ENCODE results near the gene FAM110D. TPM values are rescaled to one million over a fixed set of nuclear protein-coding genes. Genes with fewer than 3 reads are reported as not detected.

FAM110D gene
- total and polyA plus RNA-seq, 2 of the 8 experiments (the other 6 are each of a cell fraction or from before 2014, with no cell fraction given) = 0.21 to 0.48 TPM

DNA sequence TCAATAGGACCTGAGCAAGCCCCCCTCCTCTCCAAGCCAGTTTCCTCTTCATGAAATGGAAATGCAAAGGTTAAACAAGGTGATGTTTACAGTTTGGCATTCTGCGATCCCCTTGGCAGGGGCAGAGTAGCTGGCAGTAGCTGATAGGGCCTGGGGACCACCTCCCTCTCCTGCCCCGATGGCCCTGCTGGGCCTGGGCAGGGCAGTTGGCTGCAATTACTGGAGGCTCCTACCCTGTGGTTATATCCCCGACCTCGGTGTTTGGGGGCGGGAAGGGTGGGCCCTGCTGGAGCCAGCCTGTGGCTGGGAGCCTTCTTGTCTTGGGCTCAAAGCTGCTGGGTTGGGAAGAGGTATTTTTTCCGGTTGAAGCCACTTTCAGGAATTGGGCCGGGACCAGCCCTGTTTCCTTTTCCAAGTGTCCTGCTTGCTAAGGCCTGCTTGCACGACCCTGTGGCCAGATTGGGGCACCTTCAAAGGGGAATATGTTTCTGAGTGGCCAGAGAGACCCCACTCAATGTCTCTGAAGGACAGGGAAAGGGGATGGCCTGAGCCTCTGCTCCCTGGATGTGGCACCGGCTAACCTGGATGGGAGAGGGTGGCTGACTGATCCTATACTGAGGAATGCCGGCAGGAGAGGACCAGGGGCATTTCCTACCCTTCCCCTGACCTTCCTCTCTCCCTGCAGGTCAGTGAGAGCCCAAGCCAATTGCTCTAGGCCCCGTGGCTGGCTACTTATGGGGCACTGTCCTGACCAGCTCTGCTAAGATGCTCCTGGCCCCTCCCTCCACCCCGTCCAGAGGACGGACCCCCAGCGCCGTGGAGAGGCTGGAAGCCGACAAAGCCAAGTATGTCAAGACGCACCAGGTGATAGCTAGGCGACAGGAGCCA lies 1.9 kb downstream of the FAM110D start (continued):
- TF ChIP-seq, protein P1, sequence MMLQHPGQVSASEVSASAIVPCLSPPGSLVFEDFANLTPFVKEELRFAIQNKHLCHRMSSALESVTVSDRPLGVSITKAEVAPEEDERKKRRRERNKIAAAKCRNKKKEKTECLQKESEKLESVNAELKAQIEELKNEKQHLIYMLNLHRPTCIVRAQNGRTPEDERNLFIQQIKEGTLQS (IDR thresholded peaks at IDR 0.05; ENCODE audit: insufficient read depth, low read depth, low read length) = no peak
- no peak for TF ChIP-seq SIRT6 (IDR thresholded peaks at IDR 0.05; ENCODE audit: low read length)
